ENCODE measurements around the gene AATK. TPM values are rescaled to one million over a fixed set of nuclear protein-coding genes. Genes with fewer than 3 reads are reported as not detected.

Gene AATK
- total and polyA plus RNA-seq, 2 of the 13 experiments (the other 11 are each of a cell fraction or from before 2014, with no cell fraction given), result 2.9 to 8.4 TPM

GRCh38 chr17:81163703-81164370 lies 2.2 kb downstream of the AATK start:
- ChIA-PET POLR2A (interaction anchor here (0.8 to 1.8 kb wide), 4 partner anchors 11 to 59 kb away, joined by 3 to 7 read pairs (median 4); partner anchors contain the start of gene CEP131), CTCF (ENCODE audit: low intra/inter-chr PET ratio, low total read pairs) (no interaction called here)
- Histone ChIP-seq H3K4me2 (ENCODE audit: low read depth, low read length) (peak overlapping the region; percentile 86; the same call in 1 of the 2 replicates), H3K4me3 (replicated peaks in 1 of 3; ENCODE audit: insufficient read depth in 1 of 3, low read depth in 2 of 3, low read length in 3 of 3) (peak overlapping the region in 2 of 3 experiments; percentile 95; a peak in 2 of 6 replicates), H3K4me1 (ENCODE audit: insufficient read depth, low read length) (peaks cover 39% of the 10 kb centered on the region), H3K27me3 (ENCODE audit: control insufficient read depth in 1 of 2, insufficient read depth in 2 of 2, low read length in 2 of 2) (no peaks in the 10 kb centered on the region), H3K79me2 (ENCODE audit: insufficient read depth, low read length) (no peaks in the 10 kb centered on the region), H3K27ac (ENCODE audit: extremely low read length, insufficient read depth, low read length) (peak overlapping the region; percentile 78), H3K9ac (ENCODE audit: insufficient read depth, low read depth, low read length) (0 out of 2 replicates have a peak overlapping the region, but pooled peaks have one; percentile 86), H3K9me3 (ENCODE audit: low read length) (no peaks in the 10 kb centered on the region), H2AFZ (ENCODE audit: low read length) (no peak overlapping the region), H4K20me1 (ENCODE audit: insufficient read depth, low read length) (no peaks in the 10 kb centered on the region), H3K36me3 (replicated peaks in 1 of 2; ENCODE audit: control insufficient read depth in 1 of 2, insufficient read depth in 2 of 2, low read length in 2 of 2) (no peaks in the 10 kb centered on the region)
- intact Hi-C loops (cut with micrococcal nuclease; ENCODE audit: unreplicated experiment), result no loop called here
- TF ChIP-seq ZMYM3 (CRISPR knock-in tag; IDR thresholded peaks at IDR 0.05) (peak; percentile 43; the same call in 1 of the 2 replicates), ZNF629 (CRISPR knock-in tag; conservative IDR thresholded peaks at IDR 0.05) (peak; percentile 96), ZNF740 (CRISPR knock-in tag; IDR thresholded peaks at IDR 0.05) (peak; percentile 54; the same call in 1 of the 2 replicates), ADNP (CRISPR knock-in tag; IDR thresholded peaks at IDR 0.05) (peak; percentile 43; the same call in 1 of the 2 replicates), NFE2 (CRISPR knock-in tag; IDR thresholded peaks at IDR 0.05) (no peak), ZNF362 (CRISPR knock-in tag; IDR thresholded peaks at IDR 0.05; ENCODE audit: borderline replicate concordance) (0 out of 2 replicates have a peak, but pooled peaks have one; percentile 6), TCF7L2 (IDR thresholded peaks at IDR 0.05; ENCODE audit: low read depth, low read length) (no peak), FOXO4 (CRISPR knock-in tag; conservative IDR thresholded peaks at IDR 0.05) (peak; percentile 78; the same call in 1 of the 2 replicates), HNRNPL (IDR thresholded peaks at IDR 0.05; ENCODE audit: low read depth, low read length) (0 out of 2 replicates have a peak, but pooled peaks have one; percentile 30), ZBTB33 (CRISPR knock-in tag; IDR thresholded peaks at IDR 0.05) (peak; percentile 59)
- FAIRE-seq, result no peak
- in situ Hi-C loops (cut with HindIII; ENCODE audit: extremely low pct_ligation_motif_present, low pct_unique_long_range_greater_than_20kb), result no loop called here
- ATAC-seq, result no peak
- 93% methylated on average over 5 of the region's 15 CpGs for WGBS (ENCODE audit: low lambda C conversion rate)
- no TSS peak for BruUV-seq (replicated peaks)
- DNase-seq (ENCODE audit: low spot score), result no peak

Measured in HepG2 (cell line).